NCI-H2107 treated with DMSO at 0.1 percent for 48 hours (cell line): ENCODE results near the gene TINAG.

ENCODE experiments used
- DNase-seq: peaks from one replicate; lab custom pipeline; 2025; ENCODE audit not compliant: unreplicated experiment; lab: John Stamatoyannopoulos, UW

The TINAG gene

DNA sequence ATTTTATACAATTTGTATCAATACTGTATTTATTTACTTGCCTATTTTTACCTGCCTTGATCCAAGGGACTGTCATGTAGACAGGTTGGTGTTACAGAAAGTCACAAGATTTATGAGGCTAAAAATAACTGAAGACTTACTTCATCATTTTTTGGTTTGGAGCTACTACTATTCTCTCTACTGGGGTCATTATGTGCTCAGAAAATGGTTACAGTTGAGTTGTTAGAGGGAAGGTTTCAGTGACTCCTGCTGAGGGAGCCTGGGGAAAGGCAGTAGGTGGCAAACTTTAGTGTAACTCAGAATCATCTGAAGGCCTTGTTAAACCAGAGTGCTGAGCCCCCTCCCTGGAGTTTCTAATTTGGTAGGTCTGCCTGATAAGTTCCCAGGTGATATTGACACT, 118.8 kb downstream of the TINAG start:
- no peak for DNase-seq

DNA sequence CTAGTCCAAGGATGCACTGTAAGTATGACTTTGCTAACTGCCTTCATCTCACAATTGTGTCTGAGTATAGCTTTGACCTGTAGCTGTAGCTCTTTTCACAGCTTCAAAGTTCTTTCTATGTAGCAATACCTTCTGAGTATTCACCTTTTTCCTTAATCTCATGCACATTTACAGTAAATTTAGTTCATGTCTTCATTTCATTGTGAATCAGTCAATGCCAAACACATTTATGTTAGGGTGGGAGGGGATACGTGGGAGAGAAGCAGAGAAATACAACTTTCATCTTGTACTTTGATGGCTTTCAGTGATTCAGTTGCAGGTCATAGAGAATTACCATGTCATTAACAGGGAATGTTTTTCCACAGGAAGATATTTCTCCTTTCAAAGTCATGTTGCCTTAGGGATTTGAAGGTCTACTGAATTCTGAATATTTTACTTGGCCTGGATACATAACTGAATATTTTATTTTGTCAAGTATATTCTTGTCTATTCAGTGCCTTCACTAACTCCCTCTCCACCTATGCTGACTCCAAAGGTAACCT, 119.2 kb downstream of the TINAG start:
- DNase-seq: no peak

DNA sequence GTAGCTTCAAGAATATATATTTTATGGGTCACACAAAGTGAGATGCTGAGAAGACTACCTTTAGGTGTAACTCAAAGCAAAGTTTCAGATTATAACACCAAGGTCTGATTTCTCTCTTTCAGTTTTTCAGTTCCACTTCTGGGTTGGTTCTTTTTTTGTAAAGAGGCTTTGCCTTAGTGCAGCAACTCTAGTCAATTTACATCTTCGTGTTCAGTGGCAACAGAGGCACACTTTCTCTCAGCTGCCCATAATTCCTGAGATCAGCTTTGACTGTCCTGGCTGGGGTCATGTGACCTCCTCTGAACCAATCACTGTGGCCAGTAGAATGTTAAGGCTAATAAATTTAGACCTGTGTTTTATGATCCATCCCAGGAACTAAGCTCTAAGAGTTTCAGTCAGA, 120.2 kb downstream of the TINAG start:
- DNase-seq: no peak

DNA sequence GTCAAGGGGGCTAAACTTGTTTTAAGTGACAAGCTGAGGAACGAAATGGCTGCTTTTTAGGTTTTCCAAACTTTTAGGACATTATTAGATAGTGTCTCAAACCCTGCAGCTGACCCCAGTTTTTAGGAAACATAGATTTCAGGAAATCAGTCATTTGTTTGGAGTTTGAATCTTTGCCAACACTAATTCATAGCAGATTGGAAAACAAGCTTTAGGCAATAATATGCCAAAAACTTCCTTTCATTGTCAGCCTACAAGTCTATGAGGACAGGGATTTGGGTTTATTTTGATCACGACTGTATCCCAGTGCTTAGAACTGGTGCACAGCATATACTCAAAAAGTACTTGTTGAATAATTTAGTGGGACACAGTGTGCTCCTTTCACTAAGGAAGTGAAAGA, 123.2 kb downstream of the TINAG start:
- no peak for DNase-seq
